Stimulated activated CD4-positive, alpha-beta T cell treated with anti-CD3 and anti-CD28 coated beads, Interleukin-1b, Interleukin-23, amount 100 ng/mL, for 4 hours (primary cell): ENCODE data around the gene ST8SIA1.
"Not testable (repeated sequence)": the region's sequence is repeated elsewhere in the genome, so short reads cannot be mapped to it uniquely, and the experiment has no call there.

Source experiments
- DNase-seq, 2 donors: peaks; one replicate each; pipeline ENCODE4 v3.0.0-alpha.2; 2020; ENCODE audit warnings: low read depth in 2 of 2

The ST8SIA1 gene, protein sequence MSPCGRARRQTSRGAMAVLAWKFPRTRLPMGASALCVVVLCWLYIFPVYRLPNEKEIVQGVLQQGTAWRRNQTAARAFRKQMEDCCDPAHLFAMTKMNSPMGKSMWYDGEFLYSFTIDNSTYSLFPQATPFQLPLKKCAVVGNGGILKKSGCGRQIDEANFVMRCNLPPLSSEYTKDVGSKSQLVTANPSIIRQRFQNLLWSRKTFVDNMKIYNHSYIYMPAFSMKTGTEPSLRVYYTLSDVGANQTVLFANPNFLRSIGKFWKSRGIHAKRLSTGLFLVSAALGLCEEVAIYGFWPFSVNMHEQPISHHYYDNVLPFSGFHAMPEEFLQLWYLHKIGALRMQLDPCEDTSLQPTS

DNA sequence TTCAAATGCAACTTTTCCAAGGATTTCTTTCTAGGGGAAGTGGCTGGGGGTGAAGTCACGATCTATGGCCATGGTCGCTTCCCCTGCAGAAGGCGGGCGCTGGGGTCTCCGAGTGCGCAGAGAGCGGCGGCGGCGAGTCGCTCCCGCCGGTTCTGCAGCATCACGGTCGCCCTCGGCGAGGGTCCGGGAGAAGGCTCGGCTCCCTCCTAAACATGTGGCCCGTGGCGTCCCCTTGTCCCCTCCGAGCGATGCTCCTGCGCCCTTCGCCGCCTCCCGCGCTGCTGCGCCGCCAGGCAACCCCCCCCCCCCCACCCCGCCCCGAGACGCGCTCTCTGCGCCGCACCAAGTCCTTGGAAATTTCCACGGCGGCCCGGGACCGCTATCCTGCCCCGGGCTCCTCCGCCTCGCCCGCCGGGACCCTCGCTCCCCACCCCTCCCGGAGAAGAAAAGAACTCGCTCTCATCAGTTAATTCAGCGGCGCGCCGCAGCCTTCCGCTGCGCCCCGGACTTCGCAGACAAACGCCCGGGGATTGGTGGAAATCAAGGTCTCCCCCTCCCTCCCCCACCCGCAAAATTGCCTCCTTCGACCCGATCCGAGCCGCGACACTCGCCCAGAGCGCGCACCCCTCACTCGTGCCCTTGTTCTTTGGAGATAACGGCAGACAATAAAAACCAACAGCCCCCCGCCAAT lies at the start of gene ST8SIA1:
ST8SIA1 (minus strand) TSS at position 298 of the 691 bp plus-strand sequence. CDS start 475 bp downstream, outside the sequence.
- peak; percentile 45 to 48 for DNase-seq

DNA sequence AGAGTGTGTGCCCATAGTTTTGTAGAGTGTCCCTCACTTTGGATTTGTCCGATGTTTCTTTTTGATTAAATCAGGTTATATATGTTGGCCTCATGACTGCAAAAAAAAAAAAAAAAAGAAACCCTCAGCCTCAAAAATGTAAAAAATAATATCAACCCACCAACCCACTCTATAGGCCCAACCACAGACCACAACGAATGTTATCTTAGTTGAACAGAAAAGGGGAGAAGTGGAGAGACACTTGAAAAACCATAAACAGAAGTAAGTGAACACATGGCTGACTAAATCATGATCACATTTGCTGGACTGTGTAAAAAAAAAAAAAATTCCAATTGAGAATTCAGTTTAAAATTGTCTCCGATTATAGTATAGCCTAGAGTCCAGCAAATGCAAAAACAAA lies 45.5 kb upstream of the ST8SIA1 start:
- no peak for DNase-seq

- DNase-seq, result no peak
These were observed 43.4 kb upstream of the ST8SIA1 start for GRCh38 chr12:22377731-22378496.

GRCh38 chr12:22376596-22377150 lies 42.2 kb upstream of the ST8SIA1 start:
- not testable (repeated sequence) for DNase-seq

DNA sequence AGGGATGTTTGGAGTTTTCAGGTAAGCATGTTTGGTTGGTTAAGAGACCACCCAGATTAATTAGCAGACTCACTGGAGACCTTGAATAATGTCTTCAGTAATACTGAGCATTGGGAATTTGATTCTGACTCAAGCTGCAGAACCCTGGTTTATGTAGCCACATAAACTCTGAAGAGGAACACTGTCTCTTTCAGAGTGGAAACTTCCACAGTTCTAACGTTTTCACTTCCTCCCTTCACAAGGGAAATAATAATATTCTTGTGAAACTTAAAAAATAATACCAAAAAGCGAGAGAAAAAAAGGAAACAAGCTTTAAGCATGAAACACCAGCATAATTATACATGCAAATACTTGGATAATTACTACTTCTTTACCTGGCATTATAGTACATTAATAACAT lies 40.0 kb upstream of the ST8SIA1 start:
- DNase-seq, result no peak

DNA sequence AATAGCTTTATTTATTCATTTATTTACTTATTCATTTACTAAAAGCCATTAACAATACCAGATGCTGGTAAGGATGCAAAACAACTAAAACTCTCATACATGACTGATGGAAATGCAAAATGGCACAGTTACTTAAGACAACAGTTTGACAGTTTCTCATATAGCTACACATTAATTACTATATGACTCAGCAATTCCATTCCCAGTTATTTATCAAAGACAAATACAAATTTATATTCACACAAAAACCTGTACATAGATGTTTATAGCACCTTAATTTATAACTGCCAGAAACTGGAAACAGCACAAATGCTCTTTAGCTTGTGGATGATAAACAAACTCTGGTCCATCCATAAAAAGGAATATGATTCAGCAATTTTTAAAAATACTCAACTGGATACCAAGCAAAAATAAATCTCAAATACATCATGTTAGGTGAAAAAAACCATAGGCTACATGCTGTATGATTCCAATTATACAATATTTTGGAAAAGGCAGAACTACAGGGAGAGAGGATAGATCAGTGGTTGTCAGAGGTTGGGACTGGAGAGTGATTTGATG lies 37.9 kb upstream of the ST8SIA1 start:
- DNase-seq, result no peak

DNA sequence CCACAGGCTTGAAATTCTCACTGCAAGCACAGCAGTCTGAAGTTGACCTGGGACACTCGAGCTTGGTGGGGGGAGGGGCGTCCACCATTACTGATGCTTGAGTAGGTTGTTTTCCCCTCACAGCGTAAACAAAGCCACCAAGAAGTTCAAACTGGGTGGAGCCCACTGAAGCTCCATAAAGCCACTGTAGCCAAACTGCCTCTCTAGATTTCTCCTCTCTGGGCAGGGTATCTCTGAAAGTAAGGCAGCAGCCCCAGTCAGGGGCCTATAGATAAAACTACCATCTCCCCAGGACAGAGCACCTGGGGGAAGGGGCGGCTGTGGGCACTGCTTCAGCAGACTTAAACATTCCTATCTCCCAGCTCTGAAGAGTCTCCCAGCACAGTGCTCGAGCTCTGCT lies 31.7 kb upstream of the ST8SIA1 start:
- DNase-seq, result no peak

GRCh38 chr12:22361785-22362184 lies 27.3 kb upstream of the ST8SIA1 start:
- DNase-seq, result no peak

DNA sequence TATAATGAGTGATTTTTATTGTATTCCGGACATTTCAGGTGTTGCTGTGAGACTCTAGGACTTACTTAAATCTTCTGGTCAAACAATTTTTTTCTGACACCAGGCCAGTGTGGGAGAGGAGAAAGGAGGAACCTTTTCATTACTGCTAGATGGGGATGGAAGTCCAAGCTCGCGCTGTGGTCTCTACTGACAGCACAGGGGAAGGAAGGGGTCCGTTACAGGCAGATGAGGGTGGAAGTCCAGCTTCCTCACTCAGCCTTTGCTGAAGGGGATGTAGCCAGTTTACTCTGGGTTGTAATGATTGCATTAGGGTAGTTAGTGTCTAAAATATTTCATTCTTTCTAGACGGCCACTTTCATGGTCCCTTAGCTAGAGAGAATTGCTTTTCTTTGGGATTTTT lies 26.3 kb upstream of the ST8SIA1 start:
- DNase-seq, result no peak

DNA sequence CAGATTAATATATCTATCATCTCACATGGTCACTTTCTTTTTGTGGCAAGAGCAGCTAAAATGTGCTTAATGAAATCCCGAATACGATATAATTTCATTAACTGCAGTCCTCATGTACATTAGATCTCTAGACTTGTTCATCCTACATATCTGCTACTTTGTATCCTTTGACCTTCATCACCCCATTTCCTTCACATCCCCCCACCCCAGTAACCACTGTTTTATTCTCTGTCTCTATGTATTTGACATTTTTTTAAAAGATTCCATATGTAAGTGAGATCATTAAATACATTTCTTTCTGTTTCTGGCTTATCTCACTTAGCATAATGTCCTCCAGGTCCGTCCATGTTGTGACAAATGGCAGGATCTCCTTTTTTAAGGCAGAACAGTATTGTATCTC lies 23.0 kb upstream of the ST8SIA1 start:
- no peak for DNase-seq

DNA sequence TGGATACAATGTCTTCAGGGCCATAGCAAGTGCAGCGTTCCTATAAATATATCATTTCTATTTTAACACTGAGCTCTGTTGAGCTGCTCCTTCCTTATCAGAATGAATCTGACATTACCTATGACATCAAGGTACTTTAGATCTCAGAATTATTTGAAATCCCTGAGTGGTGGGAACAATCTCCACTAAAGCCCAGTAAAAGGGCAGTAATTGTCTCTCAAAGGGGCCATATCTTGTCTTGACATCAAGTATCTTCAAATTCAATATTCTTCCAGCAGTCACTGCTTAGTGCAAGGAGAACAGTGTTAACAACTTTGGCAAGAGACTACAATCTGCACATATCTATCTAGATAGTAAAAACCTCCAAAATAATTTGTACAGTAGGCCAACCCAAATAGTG lies 21.7 kb upstream of the ST8SIA1 start:
- no peak for DNase-seq

DNA sequence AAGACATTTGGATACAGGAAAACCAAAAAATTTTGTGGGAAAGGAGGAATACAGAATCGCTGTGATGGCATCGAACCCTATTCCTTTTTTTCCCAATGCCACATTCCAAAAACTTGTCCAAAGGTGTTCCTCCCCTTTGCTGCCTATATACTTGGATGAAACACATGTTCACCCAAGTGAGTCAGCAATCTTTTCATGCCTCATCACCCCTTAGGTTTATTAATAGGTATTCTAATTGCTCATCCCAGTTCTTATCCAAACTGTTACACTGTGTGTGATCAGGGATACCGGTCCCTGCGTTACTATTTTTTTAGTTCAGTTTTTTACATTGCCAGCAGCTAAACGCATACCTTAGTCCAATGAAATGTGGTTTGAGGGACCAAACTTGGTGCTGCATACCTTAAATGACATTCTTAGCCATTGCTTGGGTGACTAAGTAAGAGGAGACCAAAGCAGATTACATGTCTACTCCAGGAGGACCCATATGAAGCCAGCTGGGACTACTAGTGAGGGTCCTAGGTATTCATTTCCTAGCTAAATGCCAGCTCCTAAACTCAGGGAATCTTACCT lies 20.6 kb upstream of the ST8SIA1 start:
- no peak for DNase-seq

- DNase-seq, result no peak
These were observed 19.3 kb upstream of the ST8SIA1 start for GRCh38 chr12:22353615-22354325.

DNA sequence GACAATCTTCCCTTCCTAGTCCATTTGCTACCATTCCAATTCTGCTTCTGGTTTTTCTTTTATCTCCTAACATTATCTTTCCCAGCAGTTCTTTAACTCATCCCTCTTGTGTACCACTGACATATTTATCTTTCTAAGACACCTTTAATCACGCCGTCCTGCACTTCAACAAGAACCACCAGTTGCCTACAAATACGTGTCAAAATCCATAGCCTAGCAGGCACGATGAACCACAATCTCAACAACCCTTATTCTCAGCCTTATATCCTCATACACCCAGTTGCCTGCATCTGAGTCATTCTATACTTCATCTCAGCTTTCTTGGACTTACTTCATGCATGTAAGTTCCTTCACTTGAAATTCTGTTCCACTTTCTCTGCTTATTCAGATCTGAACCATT lies 16.4 kb upstream of the ST8SIA1 start:
- DNase-seq, result no peak

GRCh38 chr12:22348208-22348607 lies 13.7 kb upstream of the ST8SIA1 start:
- no peak for DNase-seq

DNA sequence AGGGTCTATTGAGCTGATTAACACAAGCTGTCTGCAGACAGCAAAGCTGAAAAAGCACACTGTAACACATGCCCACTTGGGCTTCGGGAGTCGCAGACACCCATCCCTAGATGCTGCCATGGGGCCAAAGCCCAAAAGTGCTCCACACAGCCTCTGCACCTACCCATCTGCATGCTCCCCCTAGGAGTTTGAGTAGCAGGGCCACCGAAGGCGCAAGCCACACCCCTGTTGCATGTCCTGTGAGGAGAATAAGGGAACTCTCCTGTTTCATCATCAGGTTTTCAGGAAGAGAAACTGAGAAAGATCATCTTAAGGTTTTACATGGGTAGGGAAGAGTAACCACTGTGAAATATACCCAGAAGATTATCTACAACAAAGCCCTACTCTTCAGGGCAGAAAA lies 5.6 kb upstream of the ST8SIA1 start:
- no peak for DNase-seq

DNA sequence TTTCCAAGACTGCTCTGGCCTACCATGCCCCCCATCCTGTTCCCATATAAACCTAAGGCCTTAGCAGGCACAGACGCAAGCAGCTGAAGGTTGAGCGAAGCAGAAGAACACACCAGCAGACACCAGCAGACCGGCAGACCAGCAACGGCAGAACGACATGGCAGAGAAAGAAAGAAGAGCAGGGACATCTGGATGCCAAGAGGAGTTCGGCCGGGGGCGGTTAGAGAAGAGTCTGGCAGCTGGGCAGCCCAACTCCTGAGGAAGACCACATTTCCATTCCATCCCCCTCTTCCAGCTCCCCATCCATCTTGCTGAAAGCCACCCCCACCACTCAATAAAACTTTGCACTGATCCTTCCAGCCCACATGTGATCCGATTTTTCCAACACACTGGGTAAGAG lies 5.2 kb upstream of the ST8SIA1 start:
- no peak for DNase-seq

DNA sequence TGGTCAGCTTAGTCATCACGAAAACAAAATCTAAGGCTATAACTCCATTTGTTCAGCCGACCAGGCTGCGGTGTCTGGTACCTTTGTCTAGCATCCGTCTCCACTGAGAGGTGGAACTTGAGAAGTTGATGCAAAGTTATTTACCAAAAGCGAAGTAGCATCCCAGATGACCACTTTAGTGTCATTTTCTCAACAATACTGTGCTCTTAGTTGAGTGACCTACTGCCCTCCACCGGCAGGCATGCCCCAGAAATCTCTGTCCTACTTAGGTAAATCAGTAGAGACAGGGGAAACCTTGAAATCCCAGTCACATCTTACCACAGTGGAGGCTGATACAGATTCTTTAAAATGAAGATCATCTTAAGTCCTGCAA lies 1.3 kb upstream of the ST8SIA1 start:
- DNase-seq, result no peak

GRCh38 chr12:22333713-22334409 lies 646 bp downstream of the ST8SIA1 start:
- peak in 1 of 2 donors; percentile 10 for DNase-seq

DNA sequence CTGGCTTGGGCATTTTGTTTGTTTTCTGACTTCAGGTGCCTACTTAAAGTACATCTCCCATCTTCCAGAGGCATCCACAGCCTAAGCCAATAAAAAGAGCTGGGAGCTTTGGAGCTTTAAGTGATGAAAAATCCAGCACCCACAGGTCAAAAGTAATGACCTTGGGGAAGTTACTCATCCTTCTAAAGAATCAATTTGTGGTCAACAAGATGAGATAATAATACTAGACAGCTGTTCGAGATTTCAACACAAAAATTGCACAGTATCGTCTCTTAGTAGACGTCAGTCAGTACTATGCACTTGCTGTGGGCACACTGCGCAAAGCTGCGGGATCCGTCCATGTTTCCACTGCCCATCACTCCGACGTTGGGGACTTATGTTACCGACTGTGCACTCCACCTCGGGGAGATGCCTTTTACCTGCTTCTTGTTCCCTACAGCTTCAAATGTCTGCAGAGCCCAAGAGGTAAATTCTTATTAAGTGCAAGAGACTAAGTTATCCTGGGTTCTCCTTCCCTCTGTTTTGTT lies 1.3 kb downstream of the ST8SIA1 start:
- DNase-seq, result no peak
